Measurements from ENCODE around the gene GOLGA5.

Gene GOLGA5

DNA sequence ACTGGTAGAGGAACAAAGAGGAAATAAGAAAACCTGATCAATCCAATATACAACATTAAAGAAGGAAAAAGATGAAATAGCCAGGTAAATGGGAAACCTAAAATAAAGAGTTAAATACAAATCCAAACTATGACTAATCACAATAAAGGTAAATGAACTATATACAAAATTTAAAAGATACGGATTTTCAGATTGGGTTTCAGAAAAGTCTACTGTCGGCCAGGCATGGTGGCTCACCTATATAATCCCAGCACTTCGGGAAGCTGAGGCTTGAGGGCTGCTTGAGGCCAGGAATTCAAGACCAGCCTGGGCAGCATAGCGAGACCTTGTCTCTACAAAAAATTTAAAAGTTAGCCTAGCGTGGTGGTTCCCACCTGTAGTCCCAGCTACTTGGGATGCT, 89.0 kb downstream of the GOLGA5 start:
- Histone ChIP-seq H3K9me3 (no peaks in the 10 kb centered on the region), H3K4me3 (ENCODE audit: low read depth, low read length) (no peak overlapping the region), H3K27me3 (no peaks in the 10 kb centered on the region), H3K36me3 (no peaks in the 10 kb centered on the region), H3K4me1 (peaks cover 50% of the 10 kb centered on the region)
- no peak for TF ChIP-seq CTCF (IDR thresholded peaks at IDR 0.05; ENCODE audit: low read depth, low read length)
- no peak for DNase-seq

DNA sequence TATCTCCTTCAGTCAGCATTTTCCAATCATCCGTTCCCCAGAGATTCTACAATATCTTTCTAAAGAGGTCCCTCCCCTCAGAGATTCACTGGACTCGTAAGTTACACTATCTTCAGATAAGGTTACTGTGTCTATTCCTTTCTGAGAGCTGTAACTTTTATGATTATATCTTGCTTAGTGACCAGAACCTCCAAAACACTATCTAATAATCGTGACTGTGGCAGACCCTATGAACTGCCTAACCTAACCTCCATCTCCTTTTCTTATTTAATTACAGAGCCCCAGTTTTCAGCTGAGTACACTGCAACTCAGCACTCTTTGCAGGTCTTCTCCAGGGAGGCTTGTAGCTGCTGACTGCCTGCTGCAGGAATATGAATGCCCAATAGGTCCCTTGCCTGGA, 90.3 kb downstream of the GOLGA5 start:
- Histone ChIP-seq H3K36me3 (no peaks in the 10 kb centered on the region), H3K27me3 (no peaks in the 10 kb centered on the region), H3K9me3 (no peaks in the 10 kb centered on the region), H3K4me3 (ENCODE audit: low read depth, low read length) (no peak overlapping the region), H3K4me1 (peaks cover 50% of the 10 kb centered on the region)
- DNase-seq, result no peak
- TF ChIP-seq CTCF (IDR thresholded peaks at IDR 0.05; ENCODE audit: low read depth, low read length), result no peak

GRCh38 chr14:92885279-92886061, 91.4 kb downstream of the GOLGA5 start:
- Histone ChIP-seq H3K9me3 (no peaks in the 10 kb centered on the region), H3K4me3 (ENCODE audit: low read depth, low read length) (peak overlapping the region; percentile 30; the same call in 1 of the 2 replicates), H3K4me1 (peaks cover 40% of the 10 kb centered on the region), H3K27me3 (no peaks in the 10 kb centered on the region), H3K36me3 (no peaks in the 10 kb centered on the region)
- peak; percentile 73 for DNase-seq
- peak; percentile 38 for TF ChIP-seq CTCF (IDR thresholded peaks at IDR 0.05; ENCODE audit: low read depth, low read length)

GRCh38 chr14:92886337-92886736, 92.2 kb downstream of the GOLGA5 start:
- DNase-seq, result peak; percentile 86
- Histone ChIP-seq H3K9me3 (no peaks in the 10 kb centered on the region), H3K4me3 (ENCODE audit: low read depth, low read length) (peak overlapping the region; percentile 30), H3K36me3 (no peaks in the 10 kb centered on the region), H3K27me3 (no peaks in the 10 kb centered on the region), H3K4me1 (peaks cover 38% of the 10 kb centered on the region)
- TF ChIP-seq CTCF (IDR thresholded peaks at IDR 0.05; ENCODE audit: low read depth, low read length), result 0 out of 2 replicates have a peak, but pooled peaks have one; percentile 3

- no peak for TF ChIP-seq CTCF (IDR thresholded peaks at IDR 0.05; ENCODE audit: low read depth, low read length)
- Histone ChIP-seq H3K36me3 (no peaks in the 10 kb centered on the region), H3K4me3 (ENCODE audit: low read depth, low read length) (no peak overlapping the region; the same call in 1 of the 2 replicates), H3K9me3 (no peaks in the 10 kb centered on the region), H3K27me3 (no peaks in the 10 kb centered on the region), H3K4me1 (peaks cover 37% of the 10 kb centered on the region)
- no peak for DNase-seq
These were observed 93.1 kb downstream of the GOLGA5 start for GRCh38 chr14:92887157-92887556.

- DNase-seq, result no peak
- Histone ChIP-seq H3K36me3 (no peaks in the 10 kb centered on the region), H3K9me3 (no peaks in the 10 kb centered on the region; the same call in none of the 2 replicates), H3K4me1 (peaks cover 37% of the 10 kb centered on the region), H3K4me3 (ENCODE audit: low read depth, low read length) (no peak overlapping the region), H3K27me3 (no peaks in the 10 kb centered on the region)
- no peak for TF ChIP-seq CTCF (IDR thresholded peaks at IDR 0.05; ENCODE audit: low read depth, low read length)
These were observed 94.8 kb downstream of the GOLGA5 start for GRCh38 chr14:92888896-92889295.
